ENCODE measurements around the gene PPP1R1B. TPM values are rescaled to one million over a fixed set of nuclear protein-coding genes. Genes with fewer than 3 reads are reported as not detected.
A peak's percentile ranks its signal among the peaks of the same experiment; 100 is the strongest.

The PPP1R1B gene
- total and polyA plus RNA-seq, 12 donors, result 0.32 to 58.0 (median 13.0) TPM; not detected in 1

DNA sequence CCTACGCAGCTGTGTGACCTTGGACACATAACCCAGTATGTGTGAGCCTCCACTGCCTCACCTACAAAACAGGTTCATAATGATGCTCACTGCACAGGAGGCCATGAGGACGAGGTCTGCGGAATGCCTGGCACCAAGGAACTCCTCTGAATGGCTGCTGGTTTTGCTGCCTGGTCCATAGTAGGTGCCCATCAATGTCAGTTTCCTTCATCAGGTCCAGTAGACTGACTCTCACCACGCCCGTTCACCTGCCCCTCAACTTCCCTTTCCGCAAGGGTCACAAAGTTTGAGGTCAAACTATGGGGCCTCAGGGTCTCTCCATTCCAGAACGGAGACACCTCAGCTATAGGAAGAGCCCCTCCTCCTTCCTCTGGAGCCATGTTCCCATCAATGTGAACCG is 50.3 kb downstream of the PPP1R1B start:
- Histone ChIP-seq H3K4me1 (replicated peaks in 1 of 2) (peaks cover 0 to 5% of the 10 kb centered on the region in 2 donors), H3K9me3 (replicated peaks in 1 of 3) (no peaks in the 10 kb centered on the region), H3K27ac (no peak overlapping the region), H3K36me3 (replicated peaks in 1 of 2) (no peaks in the 10 kb centered on the region), H3K4me3 (no peak overlapping the region), H3K27me3 (no peaks in the 10 kb centered on the region)
- TF ChIP-seq, protein P1, sequence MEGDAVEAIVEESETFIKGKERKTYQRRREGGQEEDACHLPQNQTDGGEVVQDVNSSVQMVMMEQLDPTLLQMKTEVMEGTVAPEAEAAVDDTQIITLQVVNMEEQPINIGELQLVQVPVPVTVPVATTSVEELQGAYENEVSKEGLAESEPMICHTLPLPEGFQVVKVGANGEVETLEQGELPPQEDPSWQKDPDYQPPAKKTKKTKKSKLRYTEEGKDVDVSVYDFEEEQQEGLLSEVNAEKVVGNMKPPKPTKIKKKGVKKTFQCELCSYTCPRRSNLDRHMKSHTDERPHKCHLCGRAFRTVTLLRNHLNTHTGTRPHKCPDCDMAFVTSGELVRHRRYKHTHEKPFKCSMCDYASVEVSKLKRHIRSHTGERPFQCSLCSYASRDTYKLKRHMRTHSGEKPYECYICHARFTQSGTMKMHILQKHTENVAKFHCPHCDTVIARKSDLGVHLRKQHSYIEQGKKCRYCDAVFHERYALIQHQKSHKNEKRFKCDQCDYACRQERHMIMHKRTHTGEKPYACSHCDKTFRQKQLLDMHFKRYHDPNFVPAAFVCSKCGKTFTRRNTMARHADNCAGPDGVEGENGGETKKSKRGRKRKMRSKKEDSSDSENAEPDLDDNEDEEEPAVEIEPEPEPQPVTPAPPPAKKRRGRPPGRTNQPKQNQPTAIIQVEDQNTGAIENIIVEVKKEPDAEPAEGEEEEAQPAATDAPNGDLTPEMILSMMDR (IDR thresholded peaks at IDR 0.05), result no peak
- TF ChIP-seq POLR2A (IDR thresholded peaks at IDR 0.05), result no peak
- no peak for DNase-seq
- WGBS, 4 donors, result 78 to 97% (median 88%) methylated on average over 6 to 8 of the region's 8 CpGs
- intact Hi-C loops (cut with DNase I), result no loop called here

DNA sequence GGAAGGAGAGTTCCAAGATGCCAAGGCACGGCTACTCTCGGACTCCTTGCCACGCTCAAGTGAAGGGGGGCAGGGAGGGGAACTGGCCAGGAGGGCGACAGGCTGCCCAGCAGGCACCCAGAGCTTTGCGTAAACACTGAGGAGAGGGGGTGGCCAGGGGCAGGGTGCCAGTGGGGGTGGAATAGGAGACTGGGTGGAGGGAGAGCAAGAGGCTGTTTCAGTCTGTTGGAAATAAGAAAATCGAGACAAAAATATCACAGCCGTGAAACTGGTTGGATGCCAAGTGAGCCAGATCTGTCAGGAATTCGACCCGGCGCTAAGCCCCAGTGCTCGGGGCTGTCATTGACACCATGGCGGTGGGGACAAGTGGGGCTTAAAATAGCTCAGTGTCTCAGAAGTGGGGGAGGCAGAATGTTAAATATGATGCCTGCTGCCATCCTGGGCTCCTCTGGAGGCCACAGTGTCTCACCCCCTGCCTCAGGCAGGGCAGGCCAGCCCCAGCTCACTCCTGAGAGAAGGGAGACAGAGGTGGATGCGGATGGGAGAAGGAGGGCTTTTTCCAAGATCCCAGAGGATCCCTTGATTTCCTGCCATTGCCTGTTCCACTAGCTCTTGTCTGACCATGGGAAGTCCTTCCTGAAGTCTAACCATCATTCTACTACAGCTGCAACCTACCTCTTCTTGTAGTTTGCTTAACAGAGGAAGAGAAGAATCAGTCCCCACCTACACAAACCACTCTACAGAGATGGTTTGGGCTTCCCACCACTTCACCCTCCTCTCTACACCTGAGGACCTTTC is 51.0 kb downstream of the PPP1R1B start:
- Histone ChIP-seq H3K27me3 (no peaks in the 10 kb centered on the region), H3K36me3 (replicated peaks in 1 of 2) (no peaks in the 10 kb centered on the region), H3K4me3 (no peak overlapping the region), H3K4me1 (replicated peaks in 1 of 2) (peaks cover 0 to 5% of the 10 kb centered on the region in 2 donors), H3K9me3 (replicated peaks in 1 of 3) (no peaks in the 10 kb centered on the region), H3K27ac (no peak overlapping the region)
- DNase-seq, result peak in 2 of 7 donors; percentile 14 to 59
- TF ChIP-seq, protein P1 (IDR thresholded peaks at IDR 0.05), result no peak
- no peak for TF ChIP-seq POLR2A (IDR thresholded peaks at IDR 0.05)
- intact Hi-C loops (cut with DNase I), result no loop called here
- 67 to 84% (median 76%) methylated on average over 13 of the region's 13 CpGs for WGBS, 4 donors

DNA sequence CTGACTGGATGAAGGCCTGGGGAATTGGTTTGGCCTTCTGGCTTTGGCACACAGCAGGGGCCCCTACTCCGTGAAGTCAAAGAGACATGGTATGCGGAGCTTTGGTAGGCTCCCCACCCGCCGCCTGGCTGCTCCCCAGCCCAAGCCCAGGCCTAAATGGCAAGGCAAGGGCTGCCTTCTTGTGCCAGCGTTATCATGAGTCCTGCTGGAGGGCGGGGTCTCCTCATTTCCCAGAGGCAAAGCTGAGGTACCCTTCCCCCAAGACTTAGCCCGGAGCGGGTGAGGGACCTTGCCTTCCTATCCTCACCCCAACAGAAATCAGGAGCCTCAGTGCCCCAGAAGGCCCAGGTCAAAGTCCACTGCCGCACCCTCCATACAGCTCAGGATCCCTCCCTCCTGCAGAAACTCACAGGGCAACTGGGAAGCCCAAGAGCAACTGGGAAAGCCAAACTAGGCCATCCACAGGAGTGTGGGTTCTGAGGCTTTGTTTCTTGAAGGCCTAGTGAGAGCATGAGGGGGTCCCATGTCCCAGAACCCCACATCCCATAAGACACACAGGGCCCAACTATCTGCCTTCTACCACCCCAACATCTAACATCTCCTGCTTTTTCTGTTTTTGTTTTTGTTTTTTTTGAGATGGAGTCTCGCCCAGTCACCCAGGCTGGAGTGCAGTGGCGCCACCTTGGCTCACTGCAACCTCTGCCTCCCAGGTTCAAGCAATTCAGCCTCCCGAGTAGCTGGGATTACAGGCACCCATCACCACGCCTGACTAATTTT is 51.8 kb downstream of the PPP1R1B start:
- intact Hi-C loops (cut with DNase I), result no loop called here
- Histone ChIP-seq H3K9me3 (replicated peaks in 1 of 3) (no peaks in the 10 kb centered on the region), H3K27ac (no peak overlapping the region), H3K4me3 (no peak overlapping the region), H3K36me3 (replicated peaks in 1 of 2) (no peaks in the 10 kb centered on the region), H3K4me1 (replicated peaks in 1 of 2) (peaks cover 0 to 5% of the 10 kb centered on the region in 2 donors), H3K27me3 (no peaks in the 10 kb centered on the region)
- 89 to 93% (median 91%) methylated on average over 6 to 13 of the region's 13 CpGs for WGBS, 4 donors
- no peak for DNase-seq
- TF ChIP-seq, protein P1 (IDR thresholded peaks at IDR 0.05), result no peak
- TF ChIP-seq POLR2A (IDR thresholded peaks at IDR 0.05), result no peak

DNA sequence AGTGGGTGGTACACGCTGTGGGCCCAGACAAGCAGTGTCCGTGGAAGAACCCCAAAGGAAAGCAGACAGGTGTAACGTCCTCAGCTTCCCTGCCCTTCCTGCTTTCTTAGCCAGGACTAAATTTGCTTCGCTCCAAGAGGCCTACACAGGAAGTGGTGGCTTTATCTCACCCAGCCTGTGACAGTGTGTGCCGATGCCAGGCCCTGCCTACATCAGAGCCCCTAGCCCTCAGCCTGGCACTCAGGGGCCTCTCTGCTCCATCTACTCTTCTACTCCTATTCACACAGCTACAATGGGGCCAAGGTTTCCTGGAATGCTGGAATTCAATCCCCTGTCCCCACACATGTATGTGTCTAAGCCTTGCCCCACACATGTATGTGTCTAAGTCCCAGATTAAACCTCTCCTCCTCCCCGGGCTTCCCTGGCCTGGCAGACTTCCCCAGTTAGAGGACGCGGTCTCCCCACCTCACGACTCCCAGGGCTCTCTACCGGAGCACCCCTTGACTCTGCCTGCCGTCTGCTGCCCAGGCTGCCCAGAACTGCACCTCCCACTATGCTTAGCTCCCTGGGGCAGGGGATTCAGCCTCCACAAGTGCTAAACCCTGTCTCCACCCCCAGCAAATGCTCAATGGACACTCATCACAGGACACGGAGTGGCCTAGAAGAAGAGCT is 52.9 kb downstream of the PPP1R1B start:
- WGBS, 4 donors, result 78 to 81% (median 79%) methylated on average over 11 to 12 of the region's 12 CpGs
- TF ChIP-seq POLR2A (IDR thresholded peaks at IDR 0.05), result no peak
- TF ChIP-seq, protein P1 (IDR thresholded peaks at IDR 0.05), result no peak
- peaks cover 0 to 5% of the 10 kb centered on the region in 2 donors for H3K4me1 ChIP-seq (replicated peaks in 1 of 2)
- no peak overlapping the region for H3K27ac ChIP-seq
- intact Hi-C loops (cut with DNase I), result no loop called here
- H3K4me3 ChIP-seq, result no peak overlapping the region
- no peak for DNase-seq
- no peaks in the 10 kb centered on the region for H3K9me3 ChIP-seq (replicated peaks in 1 of 3)
- no peaks in the 10 kb centered on the region for H3K36me3 ChIP-seq (replicated peaks in 1 of 2)
- H3K27me3 ChIP-seq, result no peaks in the 10 kb centered on the region

Data from adrenal gland (tissue), 12 donors.